H7 (cell line): ENCODE measurements around the gene ANKRD61. TPM values are rescaled to one million over a fixed set of nuclear protein-coding genes. Genes with fewer than 3 reads are reported as not detected.
"Not testable (repeated sequence)": the region's sequence is repeated elsewhere in the genome, so short reads cannot be mapped to it uniquely, and the experiment has no call there.

ENCODE experiments used
- DNase-seq: peaks from one replicate; pipeline ENCODE4 v3.0.0; 2012
- H3K27me3 ChIP-seq: 2 replicates; pipeline ENCODE4 v1.6.0; 2011; ENCODE audit warnings: mild to moderate bottlenecking, low read length; ENCODE audit not compliant: control insufficient read depth, insufficient read depth
- H3K36me3 ChIP-seq: replicated peaks from 2 replicates; pipeline ENCODE4 v1.5.1; 2011; ENCODE audit warnings: low read length; ENCODE audit not compliant: control insufficient read depth, insufficient read depth
- H3K4me3 ChIP-seq: 2 replicates; pipeline ENCODE4 v1.5.1; 2011; ENCODE audit warnings: low read depth, mild to moderate bottlenecking, control low read depth, low read length, moderate library complexity; ENCODE audit not compliant: insufficient read depth
- total RNA-seq: library from RNA; depleted of rRNA; stranded (reverse); fragments of >200 nt; shearing (Covaris generic); gene quantifications from 2 replicates; pipeline ENCODE4 v1.2.3, GENCODE V29; 2014; rRNA removed

Gene ANKRD61
- total RNA-seq, 1 experiment from 2014 or later = 0.31 TPM

GRCh38 chr7:6059941-6060340 lies 28.8 kb downstream of the ANKRD61 start:
- not testable (repeated sequence) for DNase-seq, H3K27me3 ChIP-seq, H3K36me3 ChIP-seq, H3K4me3 ChIP-seq

- Histone ChIP-seq H3K36me3 (no peaks in the 10 kb centered on the region), H3K4me3 (no peak overlapping the region), H3K27me3 (no peaks in the 10 kb centered on the region)
- no peak for DNase-seq
These were observed 40.2 kb downstream of the ANKRD61 start for GRCh38 chr7:6071406-6071805.

- no peak for DNase-seq
- H3K4me3 ChIP-seq = no peak overlapping the region
- no peaks in the 10 kb centered on the region for H3K36me3 ChIP-seq
- H3K27me3 ChIP-seq = no peaks in the 10 kb centered on the region
These were observed 43.6 kb downstream of the ANKRD61 start for GRCh38 chr7:6074612-6075380.

GRCh38 chr7:6078548-6078947 lies 47.4 kb downstream of the ANKRD61 start:
- DNase-seq = no peak
- Histone ChIP-seq H3K4me3 (no peak overlapping the region), H3K36me3 (no peaks in the 10 kb centered on the region), H3K27me3 (no peaks in the 10 kb centered on the region)

- not testable (repeated sequence) for H3K27me3 ChIP-seq, H3K4me3 ChIP-seq, H3K36me3 ChIP-seq, DNase-seq
These were observed 51.9 kb downstream of the ANKRD61 start for GRCh38 chr7:6083047-6083446.

Other genes with a start within 250 kb of the ANKRD61 start
- 22.3 and 27.8 TPM in 2 replicates for gene RNF216, start 249.7 kb upstream of the ANKRD61 start, total RNA-seq
- gene OCM, start 150.6 kb upstream of the ANKRD61 start, total RNA-seq = not detected in 2 replicates
- gene CCZ1, start 132.6 kb upstream of the ANKRD61 start, total RNA-seq = 77.2 and 80.9 TPM in 2 replicates
- not detected in 2 replicates for gene RSPH10B, start 60.7 kb upstream of the ANKRD61 start, total RNA-seq
- gene PMS2, start 22.3 kb upstream of the ANKRD61 start, total RNA-seq = 18.5 and 19.6 TPM in 2 replicates
- 90.9 and 100 TPM in 2 replicates for gene AIMP2, start 22.1 kb upstream of the ANKRD61 start, total RNA-seq
- 94.8 and 102 TPM in 2 replicates for gene EIF2AK1, start 27.8 kb downstream of the ANKRD61 start, total RNA-seq
- 9.6 and 11.4 TPM in 2 replicates for gene USP42, start 73.6 kb downstream of the ANKRD61 start, total RNA-seq
- gene CYTH3, start 241.2 kb downstream of the ANKRD61 start, total RNA-seq = 14.0 and 14.3 TPM in 2 replicates